ENCODE measurements around the gene CHID1.

The CHID1 gene

GRCh38 chr11:825366-826226, 85.0 kb downstream of the CHID1 start:
- H3K4me3 ChIP-seq (ENCODE audit: low read depth, low read length), result no peak overlapping the region
- DNase-seq (ENCODE audit: low read depth), result no peak
- TF ChIP-seq MAX (IDR thresholded peaks at IDR 0.05; ENCODE audit: low read depth, low read length) (no peak), POLR2A (IDR thresholded peaks at IDR 0.05; ENCODE audit: extremely low read depth, insufficient read length) (peak; percentile 15), CTCF (IDR thresholded peaks at IDR 0.05; ENCODE audit: low read depth, low read length) (no peak)

- no peak overlapping the region for H3K4me3 ChIP-seq (ENCODE audit: low read depth, low read length)
- DNase-seq (ENCODE audit: low read depth), result no peak
- no peak for TF ChIP-seq POLR2A (IDR thresholded peaks at IDR 0.05; ENCODE audit: extremely low read depth, insufficient read length)
- TF ChIP-seq MAX (IDR thresholded peaks at IDR 0.05; ENCODE audit: low read depth, low read length), result no peak
- TF ChIP-seq MYC (IDR thresholded peaks at IDR 0.05; ENCODE audit: low read depth, low read length), result no peak
- no peak for TF ChIP-seq CTCF (IDR thresholded peaks at IDR 0.05; ENCODE audit: low read depth, low read length)
Observed at GRCh38 chr11:824942-825341, 85.7 kb downstream of the CHID1 start.

- DNase-seq (ENCODE audit: low read depth), result no peak
- no peak overlapping the region for H3K4me3 ChIP-seq (ENCODE audit: low read depth, low read length)
- TF ChIP-seq POLR2A (IDR thresholded peaks at IDR 0.05; ENCODE audit: extremely low read depth, insufficient read length) (no peak), MYC (IDR thresholded peaks at IDR 0.05; ENCODE audit: low read depth, low read length) (no peak), CTCF (IDR thresholded peaks at IDR 0.05; ENCODE audit: low read depth, low read length) (no peak)
Observed at GRCh38 chr11:824292-824880, 86.2 kb downstream of the CHID1 start.

- DNase-seq (ENCODE audit: low read depth), result no peak
- no peak for TF ChIP-seq POLR2A (IDR thresholded peaks at IDR 0.05; ENCODE audit: extremely low read depth, insufficient read length)
- H3K4me3 ChIP-seq (ENCODE audit: low read depth, low read length), result no peak overlapping the region
Observed at GRCh38 chr11:823441-824291, 86.9 kb downstream of the CHID1 start.

- peak overlapping the region; percentile 68 for H3K4me3 ChIP-seq (ENCODE audit: low read depth, low read length)
- TF ChIP-seq MAX (IDR thresholded peaks at IDR 0.05; ENCODE audit: low read depth, low read length) (peak; percentile 58), MYC (IDR thresholded peaks at IDR 0.05; ENCODE audit: low read depth, low read length) (peak; percentile 50; the same call in 1 of the 2 replicates), CTCF (IDR thresholded peaks at IDR 0.05; ENCODE audit: low read depth, low read length) (no peak)
- DNase-seq (ENCODE audit: low read depth), result peak; percentile 73
Observed at GRCh38 chr11:821512-822371, 88.9 kb downstream of the CHID1 start.

Measured in NB4 (cell line).